ENCODE data around the gene GCN1.

The GCN1 gene

GRCh38 chr12:120231316-120232011, 36.9 kb upstream of the GCN1 start:
- TF ChIP-seq CTCF (IDR thresholded peaks at IDR 0.05; ENCODE audit: borderline replicate concordance, insufficient read depth, low read depth, low read length), result 0 out of 2 replicates have a peak, but pooled peaks have one; percentile 7
- no peak overlapping the region for H3K4me3 ChIP-seq (ENCODE audit: low read depth, low read length)

DNA sequence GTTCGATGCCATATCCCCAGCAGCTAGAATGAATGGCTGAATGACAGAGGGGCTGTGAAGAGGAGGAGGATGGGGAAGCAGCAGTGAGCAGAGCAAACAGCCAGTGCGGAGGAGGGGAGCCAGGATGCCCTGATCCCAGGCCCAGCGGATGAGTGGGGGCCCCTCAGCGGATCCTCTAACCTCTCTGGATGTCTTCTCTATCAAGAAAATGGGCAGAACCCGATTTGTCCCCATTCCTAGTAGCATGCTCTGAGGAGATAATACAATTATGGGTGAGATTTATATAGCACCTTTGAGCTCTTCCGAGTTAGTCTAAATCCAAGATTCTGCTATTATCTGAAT, 36.4 kb upstream of the GCN1 start:
- no peak overlapping the region for H3K4me3 ChIP-seq (ENCODE audit: low read depth, low read length)
- no peak for TF ChIP-seq CTCF (IDR thresholded peaks at IDR 0.05; ENCODE audit: borderline replicate concordance, insufficient read depth, low read depth, low read length)

DNA sequence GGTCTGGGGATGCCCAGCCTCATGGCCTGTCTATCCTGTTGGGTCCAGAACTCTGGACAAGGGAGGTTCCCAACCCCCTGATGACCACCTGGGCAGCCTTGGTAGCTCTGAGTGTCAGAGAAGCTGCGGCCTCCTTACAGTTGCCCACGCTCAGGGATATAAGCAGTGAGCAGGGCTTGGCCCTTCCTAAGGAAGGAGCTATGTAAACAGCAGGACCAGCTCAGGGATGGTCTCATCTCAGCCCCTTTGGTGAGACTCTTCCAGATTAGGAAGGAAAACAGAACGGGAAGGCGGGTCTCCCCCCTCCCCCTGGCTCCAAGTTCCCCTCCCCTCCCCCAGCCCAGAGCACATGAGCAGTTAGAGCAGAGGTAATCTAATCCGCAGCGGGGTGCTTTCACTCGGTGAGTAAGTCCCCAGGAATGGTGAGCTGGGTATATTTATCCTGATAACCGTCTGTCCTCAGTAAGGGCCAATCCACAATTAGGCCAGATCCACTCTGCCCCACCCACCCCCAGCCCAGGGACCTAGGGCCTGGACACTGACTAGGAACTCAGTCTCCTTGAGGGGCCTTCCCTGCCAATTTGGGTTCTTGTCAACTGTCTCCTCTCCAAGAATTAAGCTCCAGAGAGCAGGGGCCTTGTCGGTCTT, 35.9 kb upstream of the GCN1 start:
- no peak overlapping the region for H3K4me3 ChIP-seq (ENCODE audit: low read depth, low read length)
- TF ChIP-seq CTCF (IDR thresholded peaks at IDR 0.05; ENCODE audit: borderline replicate concordance, insufficient read depth, low read depth, low read length), result no peak

- no peak overlapping the region for H3K4me3 ChIP-seq (ENCODE audit: low read depth, low read length)
- TF ChIP-seq CTCF (IDR thresholded peaks at IDR 0.05; ENCODE audit: borderline replicate concordance, insufficient read depth, low read depth, low read length), result no peak
Observed at GRCh38 chr12:120229487-120230325, 35.2 kb upstream of the GCN1 start.

GRCh38 chr12:120229071-120229486, 34.6 kb upstream of the GCN1 start:
- TF ChIP-seq CTCF (IDR thresholded peaks at IDR 0.05; ENCODE audit: borderline replicate concordance, insufficient read depth, low read depth, low read length), result no peak
- no peak overlapping the region for H3K4me3 ChIP-seq (ENCODE audit: low read depth, low read length)

DNA sequence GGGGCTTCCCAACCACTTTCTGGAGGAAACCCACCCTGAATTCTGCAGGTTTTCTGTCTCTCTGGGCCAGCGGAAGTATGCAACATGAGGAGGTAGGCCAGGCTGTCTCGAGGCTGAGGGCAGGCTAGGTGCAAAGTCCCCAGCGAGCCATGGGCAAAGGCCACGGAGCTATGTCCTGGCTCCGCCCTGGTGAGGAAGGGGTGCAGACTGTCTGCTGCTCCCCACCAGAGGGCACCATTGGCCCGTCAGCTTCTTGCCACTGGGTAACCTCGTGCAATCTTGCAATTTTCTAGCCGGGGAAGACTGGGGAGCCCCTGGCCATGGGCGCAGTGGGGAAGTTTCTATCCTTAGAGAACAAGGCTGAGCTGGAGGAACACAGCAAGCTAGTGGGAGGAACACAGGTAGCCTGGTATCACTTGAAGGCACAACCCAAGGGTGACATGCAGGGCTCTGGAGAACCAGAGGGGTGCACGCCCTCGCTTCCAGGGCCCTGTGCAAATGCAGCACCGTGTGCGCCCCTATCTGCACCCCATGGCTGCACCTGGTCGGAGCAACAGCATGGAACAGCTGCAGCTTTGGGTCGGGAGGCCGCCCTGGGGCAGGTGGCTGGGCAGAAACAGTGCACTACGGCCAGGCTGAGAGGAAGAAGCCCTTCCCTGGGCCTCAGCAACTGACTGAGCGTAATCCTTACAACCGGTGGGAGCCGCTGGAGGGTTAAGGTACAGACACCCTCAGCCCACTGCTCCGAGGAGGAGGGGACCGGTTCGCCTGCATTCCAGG, 34.0 kb upstream of the GCN1 start:
- peak; percentile 95 for TF ChIP-seq CTCF (IDR thresholded peaks at IDR 0.05; ENCODE audit: borderline replicate concordance, insufficient read depth, low read depth, low read length)
- no peak overlapping the region for H3K4me3 ChIP-seq (ENCODE audit: low read depth, low read length)
